ENCODE results near the gene NELFB. TPM values are rescaled to one million over a fixed set of nuclear protein-coding genes. Genes with fewer than 3 reads are reported as not detected.

NELFB gene
- polyA plus RNA-seq, 1 donor from 2014 or later = 64.7 TPM

- no peak overlapping the region for H3K27ac ChIP-seq (ENCODE audit: low read length)
These were observed 58.9 kb downstream of the NELFB start for GRCh38 chr9:137313956-137314560.

GRCh38 chr9:137314561-137315560 lies 59.7 kb downstream of the NELFB start:
- no peak overlapping the region for H3K4me2 ChIP-seq (ENCODE audit: low read length)
- no peak overlapping the region for H3K27ac ChIP-seq (ENCODE audit: low read length)
- H3K9me2 ChIP-seq (ENCODE audit: insufficient read depth, low read length) = no peaks in the 10 kb centered on the region
- H3K79me2 ChIP-seq (replicated peaks; ENCODE audit: insufficient read depth, low read length) = no peaks in the 10 kb centered on the region
- H3F3A ChIP-seq (ENCODE audit: insufficient read depth, low read length, poor library complexity, severe bottlenecking) = no peaks in the 10 kb centered on the region
- no peak overlapping the region for H3K4me3 ChIP-seq (ENCODE audit: low read length)
- no peaks in the 10 kb centered on the region for H3K36me3 ChIP-seq (ENCODE audit: insufficient read depth, low read length)
- no peaks in the 10 kb centered on the region for H4K20me1 ChIP-seq (ENCODE audit: insufficient read depth)
- H3K27me3 ChIP-seq (ENCODE audit: insufficient read depth, low read depth, low read length) = no peaks in the 10 kb centered on the region
- H3K9me3 ChIP-seq (ENCODE audit: low read length) = no peaks in the 10 kb centered on the region
- H3K9ac ChIP-seq (ENCODE audit: low read length) = no peak overlapping the region
- H2AFZ ChIP-seq (ENCODE audit: low read depth, low read length) = no peak overlapping the region
- no peak for TF ChIP-seq REST (IDR thresholded peaks at IDR 0.05; ENCODE audit: borderline replicate concordance)
- no peak for TF ChIP-seq POLR2AphosphoS5 (IDR thresholded peaks at IDR 0.05)
- no peak for TF ChIP-seq MXI1 (conservative IDR thresholded peaks at IDR 0.05; ENCODE audit: poor library complexity, severe bottlenecking)
- no peak for TF ChIP-seq CTCF (IDR thresholded peaks at IDR 0.05; ENCODE audit: poor library complexity, severe bottlenecking)
- TF ChIP-seq TAF1 (IDR thresholded peaks at IDR 0.05; ENCODE audit: low read depth) = no peak
- no peak for TF ChIP-seq EP300 (conservative IDR thresholded peaks at IDR 0.05; ENCODE audit: poor library complexity, severe bottlenecking)
- no peak for TF ChIP-seq RAD21 (conservative IDR thresholded peaks at IDR 0.05)

More at GRCh38 chr9:137313956-137314560, 58.9 kb downstream of the NELFB start:
- no peaks in the 10 kb centered on the region for H3K36me3 ChIP-seq (ENCODE audit: insufficient read depth, low read length)
- no peak overlapping the region for H3K9ac ChIP-seq (ENCODE audit: low read length)
- H4K20me1 ChIP-seq (ENCODE audit: insufficient read depth) = no peaks in the 10 kb centered on the region
- no peaks in the 10 kb centered on the region for H3F3A ChIP-seq (ENCODE audit: insufficient read depth, low read length, poor library complexity, severe bottlenecking)
- no peaks in the 10 kb centered on the region for H3K27me3 ChIP-seq (ENCODE audit: insufficient read depth, low read depth, low read length)
- TF ChIP-seq EZH2 (IDR thresholded peaks at IDR 0.05; ENCODE audit: borderline replicate concordance, insufficient read depth, low read length, poor library complexity, severe bottlenecking) = no peak
- TF ChIP-seq RAD21 (conservative IDR thresholded peaks at IDR 0.05) = no peak
- no peak for TF ChIP-seq SMC3 (conservative IDR thresholded peaks at IDR 0.05; ENCODE audit: poor library complexity)
- no peaks in the 10 kb centered on the region for H3K9me2 ChIP-seq (ENCODE audit: insufficient read depth, low read length)
- H3K4me2 ChIP-seq (ENCODE audit: low read length) = no peak overlapping the region
- H3K79me2 ChIP-seq (replicated peaks; ENCODE audit: insufficient read depth, low read length) = no peaks in the 10 kb centered on the region
- no peaks in the 10 kb centered on the region for H3K9me3 ChIP-seq (ENCODE audit: low read length)
- no peak overlapping the region for H3K4me3 ChIP-seq (ENCODE audit: low read length)
- H2AFZ ChIP-seq (ENCODE audit: low read depth, low read length) = no peak overlapping the region
